K562 (cell line): ENCODE data around the gene OSBPL10. TPM values are rescaled to one million over a fixed set of nuclear protein-coding genes. Genes with fewer than 3 reads are reported as not detected.

ENCODE experiments used
- ATAC-seq: fragments of 200-7000 bp; cut with Tn5 transposase; 3 replicates; pipeline ENCODE4 v1.9.1; 2020; ENCODE audit warnings: moderate library complexity
- BruUV-seq: library from RNA; stranded (reverse); fragments of 400-500 nt; replicated peaks from 2 replicates; lab custom pipeline; 2021; lab: Mats Ljungman, UMichigan
- CTCF ChIA-PET: fragments of 300-600 bp; formaldehyde crosslinking; extraction: SDS; loops from one replicate; lab custom pipeline; 2021; ENCODE audit warnings: low intra/inter-chr PET ratio; lab: Yijun Ruan, JAX
- POLR2A ChIA-PET: fragments of 300-600, 350-650 bp; sonication (Branson Sonifier 250); formaldehyde crosslinking; extraction: SDS; loops from one replicate; lab custom pipeline; 2021; ENCODE audit warnings: antibody characterized with exemption, inconsistent platforms; lab: Yijun Ruan, JAX
- DNase-seq, 4 experiments: peaks; one replicate each; pipeline versions ENCODE4 v3.0.0 to v3.0.0-alpha.2; 2011 to 2018; ENCODE audit warnings: low spot score in 3 of 4, mixed read lengths in 3 of 4; ENCODE audit errors: extremely low read depth in 1 of 4
- FAIRE-seq: peaks from 2 replicates; lab custom pipeline; 2011; peaks lifted over from hg19 to GRCh38; lab: Jason Lieb, UNC
- H2AFZ ChIP-seq: 2 replicates; pipeline ENCODE4 v1.6.0; 2011; ENCODE audit warnings: low read depth, low read length, control low read depth, inconsistent platforms
- H3K27ac ChIP-seq: fragments of 200-600 bp; 3 replicates; pipeline ENCODE4 v1.8.0; 2011; ENCODE audit warnings: low read depth, mild to moderate bottlenecking, control low read depth, inconsistent platforms, low read length, moderate library complexity, mixed read lengths; ENCODE audit errors: extremely low read depth
- H3K27me3 ChIP-seq, 2 experiments: fragments of 300-600 bp in 1 of 2; 2 replicates in 1 of 2; 3 replicates in 1 of 2; pipeline versions ENCODE4 v1.6.0 to v1.8.0; 2011; ENCODE audit warnings: inconsistent platforms in 2 of 2, low read length in 2 of 2, mild to moderate bottlenecking in 1 of 2, mixed read lengths in 1 of 2, moderate library complexity in 1 of 2; ENCODE audit not compliant: control insufficient read depth in 2 of 2, insufficient read depth in 2 of 2
- H3K36me3 ChIP-seq: fragments of 300-600 bp; 3 replicates; pipeline ENCODE4 v1.8.0; 2011; ENCODE audit warnings: mild to moderate bottlenecking, low read length, inconsistent platforms; ENCODE audit not compliant: control insufficient read depth, insufficient read depth
- H3K4me1 ChIP-seq, 2 experiments: fragments of 200-600 bp in 1 of 2; replicated peaks in 1 of 2; 2 replicates in 1 of 2; 3 replicates in 1 of 2; pipeline versions ENCODE4 v1.5.1 to v1.8.0; 2011; ENCODE audit warnings: inconsistent platforms in 2 of 2, low read length in 2 of 2, mild to moderate bottlenecking in 1 of 2, mixed read lengths in 1 of 2, moderate library complexity in 1 of 2; ENCODE audit not compliant: control insufficient read depth in 2 of 2, insufficient read depth in 2 of 2
- H3K4me2 ChIP-seq: 2 replicates; pipeline ENCODE4 v1.6.1; 2011; ENCODE audit warnings: low read length, control low read depth, inconsistent platforms, mixed read lengths; ENCODE audit not compliant: insufficient read depth
- H3K4me3 ChIP-seq: fragments of 200-600 bp; sonication (generic), shearing (Covaris generic); 2 replicates; pipeline ENCODE4 v1.5.1; 2016; ENCODE audit warnings: control low read depth, inconsistent platforms
- H3K79me2 ChIP-seq: fragments of 200-600 bp; 3 replicates; pipeline ENCODE4 v1.8.0; 2011; ENCODE audit warnings: low read length, inconsistent platforms; ENCODE audit not compliant: control insufficient read depth, insufficient read depth
- H3K9ac ChIP-seq, 2 experiments: 2 replicates each; pipeline versions ENCODE4 v1.6.0 to v1.6.1; 2011; ENCODE audit warnings: low read depth in 2 of 2, low read length in 2 of 2, control low read depth in 1 of 2, inconsistent platforms in 1 of 2, mild to moderate bottlenecking in 1 of 2, mixed read lengths in 1 of 2; ENCODE audit not compliant: insufficient read depth in 1 of 2
- H3K9me1 ChIP-seq: one replicate; pipeline ENCODE4 v1.6.0; 2011; ENCODE audit warnings: inconsistent platforms, mild to moderate bottlenecking, low read length, moderate library complexity; ENCODE audit not compliant: control insufficient read depth, insufficient read depth
- H3K9me3 ChIP-seq: replicated peaks from 2 replicates; pipeline ENCODE4 v1.5.1; 2011; ENCODE audit warnings: low read depth, low read length, inconsistent platforms; ENCODE audit not compliant: control insufficient read depth, insufficient read depth
- H4K20me1 ChIP-seq: replicated peaks from 2 replicates; pipeline ENCODE4 v1.6.1; 2011; ENCODE audit warnings: low read length, inconsistent platforms, mixed read lengths; ENCODE audit not compliant: control insufficient read depth, insufficient read depth
- ERF ChIP-seq: fragments of 450-650 bp; formaldehyde crosslinking; IDR thresholded peaks from 2 replicates; pipeline ENCODE4 v1.4.0; 2020; ENCODE audit warnings: mild to moderate bottlenecking, mixed read lengths
- FIP1L1 ChIP-seq: fragments of 200-400 bp; formaldehyde crosslinking; IDR thresholded peaks from 2 replicates; pipeline ENCODE4 v1.6.1; 2018; ENCODE audit warnings: mild to moderate bottlenecking, low read depth, low read length; ENCODE audit not compliant: poor library complexity, severe bottlenecking
- HNRNPH1 ChIP-seq: fragments of 200-400 bp; formaldehyde crosslinking; optimal IDR thresholded peaks from 2 replicates; pipeline ENCODE3; 2017; ENCODE audit warnings: low read depth, mild to moderate bottlenecking, low read length, moderate library complexity
- MTF1 ChIP-seq: fragments of 250-450 bp; sonication (Bioruptor Pico); IDR thresholded peaks from 2 replicates; pipeline ENCODE4 v1.9.0; 2021; ENCODE audit warnings: moderate library complexity, mild to moderate bottlenecking, inconsistent platforms, borderline replicate concordance
- POLR2B ChIP-seq: fragments of 450-650 bp; IDR thresholded peaks from 2 replicates; pipeline ENCODE4 v1.6.1; 2018; ENCODE audit warnings: low read depth; ENCODE audit not compliant: partially characterized antibody
- PPARD ChIP-seq: fragments of 250-450 bp; sonication (Bioruptor Pico); IDR thresholded peaks from 2 replicates; pipeline ENCODE4 v1.8.0; 2022; ENCODE audit warnings: inconsistent platforms, mild to moderate bottlenecking, moderate library complexity
- WHSC1 ChIP-seq: IDR thresholded peaks from one replicate; pipeline ENCODE4 v1.6.1; 2012; ENCODE audit warnings: low read length, control low read depth, inconsistent platforms
- ZNF511 ChIP-seq: sonication (generic); formaldehyde crosslinking; IDR thresholded peaks from 2 replicates; pipeline ENCODE4 v1.8.0; 2022; ENCODE audit warnings: mild to moderate bottlenecking, missing genetic modification reagents
- WGBS: fragments of 100-300 bp; shearing (Covaris generic); methylation state at CpG from one replicate; pipeline ENCODE4 v1.1.6; 2016; ENCODE audit warnings: low coverage, mixed read lengths; ENCODE audit not compliant: insufficient coverage; ENCODE audit errors: missing lambda C conversion rate; 5-methylcytosine and 5-hydroxymethylcytosine counted together
- in situ Hi-C: fragments of 300-500 bp; cut with MboI; formaldehyde crosslinking; loops from 4 replicates; pipeline ENCODE4 v1.15.0; 2018; ENCODE audit warnings: inconsistent platforms, mixed read lengths
- intact Hi-C: fragments of 100-400 bp; cut with micrococcal nuclease; formaldehyde crosslinking; loops from 2 replicates; pipeline ENCODE4 v1.14.2; 2022
- polyA plus RNA-seq, 8 experiments: library from polyadenylated mRNA; depleted of rRNA in 4 of 8; stranded (reverse) in 5 of 8; unstranded in 3 of 8; fragments of >200 nt; fragmentation: Nextera tagmentation in 2 of 8; fragmentation: Illumina TruSeq in 1 of 8; extraction: Ambion mirVana in 2 of 8; extraction: Trizol in 1 of 8; gene quantifications; 2 replicates each; pipeline versions ENCODE4 v1.2.1 to v1.2.3, GENCODE V29; 2011 to 2014; ENCODE audit warnings: inconsistent platforms in 1 of 8, missing spikeins in 1 of 8
- total RNA-seq, 7 experiments: library from RNA; depleted of rRNA in 6 of 7; stranded (reverse); fragments of >200 nt in 6 of 7; fragmentation: Illumina TruSeq in 2 of 7; extraction: Trizol in 2 of 7; gene quantifications; 2 replicates each; pipeline versions ENCODE4 v1.2.1 to v1.2.3, GENCODE V29; 2011 to 2021; ENCODE audit warnings: low replicate concordance in 1 of 7
- TF ChIP-seq, protein P1 (sequence below): fragments of 450-650 bp; IDR thresholded peaks from 2 replicates; pipeline ENCODE4 v1.6.1; 2016; ENCODE audit warnings: mild to moderate bottlenecking

The OSBPL10 gene
- total and polyA plus RNA-seq, 9 of the 15 experiments (the other 6 are each of a cell fraction or from before 2014, with no cell fraction given), result 0.03 to 0.19 (median 0.14) TPM; not detected in 2

DNA sequence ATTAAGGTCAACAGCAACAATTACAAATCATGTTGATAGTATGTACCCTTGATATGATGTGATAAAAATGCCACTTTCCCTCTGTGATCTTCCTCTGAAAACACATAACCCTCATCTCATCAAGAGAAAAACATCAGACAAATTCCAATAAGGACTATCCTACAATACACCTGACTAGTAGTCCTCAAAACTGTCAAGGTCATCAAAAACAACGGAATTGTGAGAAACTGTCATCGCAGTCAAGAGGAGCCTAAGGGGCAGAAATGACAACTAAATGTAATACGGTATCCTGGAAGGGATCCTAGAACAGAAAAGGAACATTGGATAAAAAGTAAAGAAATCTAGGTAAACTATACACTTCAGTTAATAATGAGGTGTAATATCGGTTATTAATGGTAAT lies 59.2 kb downstream of the OSBPL10 start (continued):
- TF ChIP-seq, protein P1, sequence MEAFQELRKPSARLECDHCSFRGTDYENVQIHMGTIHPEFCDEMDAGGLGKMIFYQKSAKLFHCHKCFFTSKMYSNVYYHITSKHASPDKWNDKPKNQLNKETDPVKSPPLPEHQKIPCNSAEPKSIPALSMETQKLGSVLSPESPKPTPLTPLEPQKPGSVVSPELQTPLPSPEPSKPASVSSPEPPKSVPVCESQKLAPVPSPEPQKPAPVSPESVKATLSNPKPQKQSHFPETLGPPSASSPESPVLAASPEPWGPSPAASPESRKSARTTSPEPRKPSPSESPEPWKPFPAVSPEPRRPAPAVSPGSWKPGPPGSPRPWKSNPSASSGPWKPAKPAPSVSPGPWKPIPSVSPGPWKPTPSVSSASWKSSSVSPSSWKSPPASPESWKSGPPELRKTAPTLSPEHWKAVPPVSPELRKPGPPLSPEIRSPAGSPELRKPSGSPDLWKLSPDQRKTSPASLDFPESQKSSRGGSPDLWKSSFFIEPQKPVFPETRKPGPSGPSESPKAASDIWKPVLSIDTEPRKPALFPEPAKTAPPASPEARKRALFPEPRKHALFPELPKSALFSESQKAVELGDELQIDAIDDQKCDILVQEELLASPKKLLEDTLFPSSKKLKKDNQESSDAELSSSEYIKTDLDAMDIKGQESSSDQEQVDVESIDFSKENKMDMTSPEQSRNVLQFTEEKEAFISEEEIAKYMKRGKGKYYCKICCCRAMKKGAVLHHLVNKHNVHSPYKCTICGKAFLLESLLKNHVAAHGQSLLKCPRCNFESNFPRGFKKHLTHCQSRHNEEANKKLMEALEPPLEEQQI, result no peak
- TF ChIP-seq POLR2B (no peak), ERF (no peak), ZNF511 (CRISPR knock-in tag) (no peak), PPARD (CRISPR knock-in tag) (no peak)

GRCh38 chr3:31920310-31920709 lies 60.8 kb downstream of the OSBPL10 start:
- H3K27ac ChIP-seq, result no peak overlapping the region
- H3K4me3 ChIP-seq, result no peak overlapping the region
- H3K4me2 ChIP-seq, result no peak overlapping the region
- H3K4me1 ChIP-seq, result no peaks in the 10 kb centered on the region
- no peaks in the 10 kb centered on the region for H3K9me3 ChIP-seq
- in situ Hi-C loops, result no loop called here
- ATAC-seq, result no peak
- no peaks in the 10 kb centered on the region for H3K79me2 ChIP-seq
- H3K9me1 ChIP-seq, result no peaks in the 10 kb centered on the region
- POLR2A ChIA-PET, result no interaction called here
- no peak for TF ChIP-seq MTF1
- no peak for TF ChIP-seq WHSC1
- no peak for TF ChIP-seq FIP1L1
- no peak for TF ChIP-seq HNRNPH1
- TF ChIP-seq, all 486 proteins: peak for 0
- Histone ChIP-seq H3K27me3 (no peaks in the 10 kb centered on the region), H4K20me1 (no peaks in the 10 kb centered on the region), H3K36me3 (no peaks in the 10 kb centered on the region), H3K9ac (no peak overlapping the region), H2AFZ (no peak overlapping the region)
- WGBS, result 0% methylated on average over 1 of the region's 1 CpG
- CTCF ChIA-PET, result no interaction called here
- BruUV-seq, result no TSS peak
- intact Hi-C loops, result no loop called here
- FAIRE-seq, result no peak
- no peak for DNase-seq
